DMS79 (cell line): ENCODE measurements around the gene STK32B.

Source experiments
- DNase-seq: peaks from one replicate; lab custom pipeline; 2025; lab: John Stamatoyannopoulos, UW

The STK32B gene

GRCh38 chr4:5067908-5068307 lies 16.6 kb downstream of the STK32B start:
- DNase-seq, result no peak

- DNase-seq, result no peak
Observed at GRCh38 chr4:5069901-5070300, 18.6 kb downstream of the STK32B start.

GRCh38 chr4:5072948-5073347 lies 21.7 kb downstream of the STK32B start:
- no peak for DNase-seq

- no peak for DNase-seq
Observed at GRCh38 chr4:5078009-5078408, 26.7 kb downstream of the STK32B start.

- DNase-seq, result no peak
Observed at GRCh38 chr4:5079581-5079980, 28.3 kb downstream of the STK32B start.

GRCh38 chr4:5081441-5081999 lies 30.2 kb downstream of the STK32B start:
- DNase-seq, result no peak

- no peak for DNase-seq
Observed at GRCh38 chr4:5082376-5082775, 31.1 kb downstream of the STK32B start.

- DNase-seq, result no peak
Observed at GRCh38 chr4:5084911-5085475, 33.7 kb downstream of the STK32B start.

- DNase-seq, result no peak
Observed at GRCh38 chr4:5086535-5086934, 35.3 kb downstream of the STK32B start.

GRCh38 chr4:5096261-5096660 lies 45.0 kb downstream of the STK32B start:
- no peak for DNase-seq

GRCh38 chr4:5098176-5098575 lies 46.9 kb downstream of the STK32B start:
- DNase-seq, result no peak

GRCh38 chr4:5100336-5100735 lies 49.1 kb downstream of the STK32B start:
- DNase-seq, result no peak

GRCh38 chr4:5100986-5101385 lies 49.7 kb downstream of the STK32B start:
- no peak for DNase-seq

GRCh38 chr4:5101571-5101970 lies 50.3 kb downstream of the STK32B start:
- DNase-seq, result no peak

GRCh38 chr4:5110901-5111300 lies 59.6 kb downstream of the STK32B start:
- DNase-seq, result no peak

- DNase-seq, result no peak
Observed at GRCh38 chr4:5112333-5113095, 61.2 kb downstream of the STK32B start.

- no peak for DNase-seq
Observed at GRCh38 chr4:5114950-5115349, 63.7 kb downstream of the STK32B start.

GRCh38 chr4:5118091-5118786 lies 67.0 kb downstream of the STK32B start:
- no peak for DNase-seq

GRCh38 chr4:5118994-5119835 lies 67.9 kb downstream of the STK32B start:
- DNase-seq, result no peak

- no peak for DNase-seq
Observed at GRCh38 chr4:5120067-5120466, 68.8 kb downstream of the STK32B start.

- DNase-seq, result no peak
Observed at GRCh38 chr4:5120468-5120867, 69.2 kb downstream of the STK32B start.

- DNase-seq, result no peak
Observed at GRCh38 chr4:5122114-5122513, 70.8 kb downstream of the STK32B start.
